Activated CD4-positive, alpha-beta memory T cell treated with anti-CD3 and anti-CD28 coated beads, Interleukin-2, amount 10 ng/mL, durations not matched to agents 7 days and 5 days (primary cell): ENCODE measurements around the gene LRR1. TPM values are rescaled to one million over a fixed set of nuclear protein-coding genes. Genes with fewer than 3 reads are reported as not detected.
"Not testable (repeated sequence)": the region's sequence is repeated elsewhere in the genome, so short reads cannot be mapped to it uniquely, and the experiment has no call there.

Source experiments
- CTCF ChIA-PET: fragments of 350-600 bp; sonication (Branson Sonifier 250); formaldehyde crosslinking; loops from one replicate; lab custom pipeline; 2021; ENCODE audit warnings: antibody characterized with exemption, inconsistent platforms; lab: Charles Lee
- POLR2A ChIA-PET: fragments of 350-600 bp; sonication (Branson Sonifier 250); formaldehyde crosslinking; loops from one replicate; lab custom pipeline; 2021; ENCODE audit warnings: antibody characterized with exemption; lab: Charles Lee
- DNase-seq: peaks from one replicate; pipeline ENCODE4 v3.0.0-alpha.2; 2020
- H3K27ac Mint-ChIP-seq: one replicate; pipeline ENCODE4 v1.8.0; 2021; ENCODE audit warnings: mild to moderate bottlenecking, mixed read lengths
- H3K27me3 Mint-ChIP-seq: one replicate; pipeline ENCODE4 v1.8.0; 2021; ENCODE audit warnings: mixed read lengths
- H3K36me3 Mint-ChIP-seq: one replicate; pipeline ENCODE4 v1.8.0; 2021; ENCODE audit warnings: low read depth, mixed read lengths
- H3K4me1 Mint-ChIP-seq: one replicate; pipeline ENCODE4 v1.8.0; 2021; ENCODE audit warnings: mixed read lengths
- H3K4me3 Mint-ChIP-seq: one replicate; pipeline ENCODE4 v1.8.0; 2021; ENCODE audit warnings: mild to moderate bottlenecking, mixed read lengths
- H3K9me3 Mint-ChIP-seq: one replicate; pipeline ENCODE4 v1.8.0; 2021; ENCODE audit warnings: mixed read lengths
- total RNA-seq, 2 experiments: library from RNA; stranded (reverse); gene quantifications; one replicate each; pipeline ENCODE4 v1.2.3, GENCODE V29; 2021

The LRR1 gene
- total RNA-seq, 2 experiments from 2014 or later: 48.7 to 53.2 TPM

GRCh38 chr14:49637534-49638078 is 38.9 kb downstream of the LRR1 start:
- Mint-ChIP-seq H3K27ac (no peak overlapping the region), H3K27me3 (no peaks in the 10 kb centered on the region), H3K4me3 (no peak overlapping the region), H3K9me3 (no peaks in the 10 kb centered on the region), H3K36me3 (peaks cover 42% of the 10 kb centered on the region), H3K4me1 (peaks cover 41% of the 10 kb centered on the region)
- no peak for DNase-seq
- ChIA-PET POLR2A (interaction anchor here (1.1 to 4.4 kb wide), 3 partner anchors 18 to 131 kb away, joined by 3 to 94 read pairs (median 5); partner anchors contain the start of genes KLHDC2, LRR1, MGAT2 and RPL36AL), CTCF (no interaction called here)

GRCh38 chr14:49640540-49641417 is 42.0 kb downstream of the LRR1 start:
- Mint-ChIP-seq H3K27me3 (no peaks in the 10 kb centered on the region), H3K4me1 (peaks cover 37% of the 10 kb centered on the region), H3K36me3 (peaks cover 44% of the 10 kb centered on the region), H3K9me3 (no peaks in the 10 kb centered on the region), H3K4me3 (no peak overlapping the region), H3K27ac (no peak overlapping the region)
- CTCF ChIA-PET: no interaction called here
- POLR2A ChIA-PET: interaction anchor here (0.6 to 1.7 kb wide), 4 partner anchors 20 to 190 kb away, joined by 3 to 7 read pairs (median 4); partner anchors contain the start of genes MGAT2 and RPL36AL
- no peak for DNase-seq

GRCh38 chr14:49641697-49642129 is 43.0 kb downstream of the LRR1 start:
- Mint-ChIP-seq H3K9me3 (no peaks in the 10 kb centered on the region), H3K27me3 (no peaks in the 10 kb centered on the region), H3K36me3 (peaks cover 43% of the 10 kb centered on the region), H3K4me1 (peaks cover 30% of the 10 kb centered on the region), H3K27ac (no peak overlapping the region), H3K4me3 (no peak overlapping the region)
- DNase-seq: no peak
- POLR2A ChIA-PET: interaction anchor here (0.6 to 1.5 kb wide), 2 partner anchors 8 to 211 kb away, joined by 3 to 4 read pairs; partner anchors contain the start of gene NEMF
- CTCF ChIA-PET: interaction anchor here (1.7 kb wide), 1 partner anchor 8 kb away, joined by 4 read pairs; no protein-coding TSS in a partner anchor

- ChIA-PET POLR2A (interaction anchor here (1.5 kb wide), 1 partner anchor 210 kb away, joined by 4 read pairs; the partner anchor contains the start of gene NEMF), CTCF (interaction anchor here (1.7 kb wide), 1 partner anchor 8 kb away, joined by 4 read pairs; no protein-coding TSS in a partner anchor)
- H3K4me1 Mint-ChIP-seq: peaks cover 26% of the 10 kb centered on the region
- H3K9me3 Mint-ChIP-seq: no peaks in the 10 kb centered on the region
- peaks cover 44% of the 10 kb centered on the region for H3K36me3 Mint-ChIP-seq
- DNase-seq: no peak
- H3K4me3 Mint-ChIP-seq: no peak overlapping the region
- H3K27me3 Mint-ChIP-seq: no peaks in the 10 kb centered on the region
- no peak overlapping the region for H3K27ac Mint-ChIP-seq
Observed at GRCh38 chr14:49642163-49642562, 43.4 kb downstream of the LRR1 start.

GRCh38 chr14:49653508-49653907 is 54.8 kb downstream of the LRR1 start:
- no peak overlapping the region for H3K4me3 Mint-ChIP-seq
- no peaks in the 10 kb centered on the region for H3K27me3 Mint-ChIP-seq
- H3K36me3 Mint-ChIP-seq: peaks cover 21% of the 10 kb centered on the region
- H3K9me3 Mint-ChIP-seq: no peaks in the 10 kb centered on the region
- no peak for DNase-seq
- no peak overlapping the region for H3K27ac Mint-ChIP-seq
- ChIA-PET POLR2A (no interaction called here), CTCF (no interaction called here)
- H3K4me1 Mint-ChIP-seq: no peaks in the 10 kb centered on the region

GRCh38 chr14:49654511-49654910 is 55.8 kb downstream of the LRR1 start:
- no peak overlapping the region for H3K27ac Mint-ChIP-seq
- H3K27me3 Mint-ChIP-seq: no peaks in the 10 kb centered on the region
- no peak for DNase-seq
- no peaks in the 10 kb centered on the region for H3K9me3 Mint-ChIP-seq
- H3K4me3 Mint-ChIP-seq: no peak overlapping the region
- CTCF ChIA-PET: interaction anchor here (1.5 kb wide), 1 partner anchor 19 kb away, joined by 6 read pairs; the partner anchor contains the start of gene DNAAF2
- POLR2A ChIA-PET: interaction anchor here (0.8 kb wide), 1 partner anchor 113 kb away, joined by 3 read pairs; the partner anchor contains the start of gene KLHDC2
- peaks cover 21% of the 10 kb centered on the region for H3K36me3 Mint-ChIP-seq
- H3K4me1 Mint-ChIP-seq: no peaks in the 10 kb centered on the region

GRCh38 chr14:49657500-49657899 is 58.8 kb downstream of the LRR1 start:
- DNase-seq, CTCF ChIA-PET, H3K27me3 Mint-ChIP-seq, H3K4me1 Mint-ChIP-seq, POLR2A ChIA-PET, H3K9me3 Mint-ChIP-seq, H3K27ac Mint-ChIP-seq, H3K4me3 Mint-ChIP-seq: not testable (repeated sequence)
- peaks cover 25% of the 10 kb centered on the region for H3K36me3 Mint-ChIP-seq

- Mint-ChIP-seq H3K27ac (no peak overlapping the region), H3K4me3 (no peak overlapping the region), H3K27me3 (no peaks in the 10 kb centered on the region), H3K36me3 (peaks cover 24% of the 10 kb centered on the region), H3K9me3 (no peaks in the 10 kb centered on the region), H3K4me1 (no peaks in the 10 kb centered on the region)
- ChIA-PET POLR2A (interaction anchor here (1.3 kb wide), 1 partner anchor 66 kb away, joined by 3 read pairs; no protein-coding TSS in a partner anchor), CTCF (interaction anchor here (0.7 to 1.2 kb wide), 2 partner anchors 24 to 26 kb away, joined by 5 to 6 read pairs; no protein-coding TSS in a partner anchor)
- no peak for DNase-seq
Observed at GRCh38 chr14:49659526-49660455, 61.1 kb downstream of the LRR1 start.

Other genes starting within 250 kb of the LRR1 start
- 1,000 to 10,000 TPM; 1,659 to 1,700 TPM for gene RPS29, start 12.6 kb upstream of the LRR1 start, total RNA-seq
- 100 to 1,000 TPM; 320 to 330 TPM for gene RPL36AL, start 21.7 kb downstream of the LRR1 start, total RNA-seq
- 10 to 100 TPM; 82.7 to 86.5 TPM for gene MGAT2, start 21.9 kb downstream of the LRR1 start, total RNA-seq
- 1 to 10 TPM; 7.4 to 7.5 TPM for gene DNAAF2, start 36.3 kb downstream of the LRR1 start, total RNA-seq
- gene POLE2, start 89.3 kb downstream of the LRR1 start, total RNA-seq: 10 to 100 TPM; 24.1 to 24.9 TPM
- gene KLHDC1, start 94.2 kb downstream of the LRR1 start, total RNA-seq: 1 to 10 TPM; 2.4 to 2.6 TPM
- gene KLHDC2, start 169.2 kb downstream of the LRR1 start, total RNA-seq: 10 to 100 TPM; 34.3 to 34.7 TPM